ENCODE data around the gene SYNE1. TPM values are rescaled to one million over a fixed set of nuclear protein-coding genes. Genes with fewer than 3 reads are reported as not detected.
"Not testable (repeated sequence)": the region's sequence is repeated elsewhere in the genome, so short reads cannot be mapped to it uniquely, and the experiment has no call there.

Gene SYNE1
- total RNA-seq, 4 donors from 2014 or later: 120 to 163 (median 137) TPM

GRCh38 chr6:152423216-152424103, 213.7 kb downstream of the SYNE1 start:
- DNase-seq (ENCODE audit: low spot score in 2 of 2): no peak
- no peaks in the 10 kb centered on the region for H3K27me3 ChIP-seq
- no peak overlapping the region for H3K27ac ChIP-seq
- H3K4me3 ChIP-seq: no peak overlapping the region
- WGBS, 2 donors: 85 to 86% methylated on average over 3 of the region's 3 CpGs
- no peaks in the 10 kb centered on the region for H3K36me3 ChIP-seq
- no peaks in the 10 kb centered on the region for H3K4me1 ChIP-seq
- no peaks in the 10 kb centered on the region for H3K9me3 ChIP-seq
- TF ChIP-seq POLR2A (IDR thresholded peaks at IDR 0.05): no peak
- TF ChIP-seq, protein P1, sequence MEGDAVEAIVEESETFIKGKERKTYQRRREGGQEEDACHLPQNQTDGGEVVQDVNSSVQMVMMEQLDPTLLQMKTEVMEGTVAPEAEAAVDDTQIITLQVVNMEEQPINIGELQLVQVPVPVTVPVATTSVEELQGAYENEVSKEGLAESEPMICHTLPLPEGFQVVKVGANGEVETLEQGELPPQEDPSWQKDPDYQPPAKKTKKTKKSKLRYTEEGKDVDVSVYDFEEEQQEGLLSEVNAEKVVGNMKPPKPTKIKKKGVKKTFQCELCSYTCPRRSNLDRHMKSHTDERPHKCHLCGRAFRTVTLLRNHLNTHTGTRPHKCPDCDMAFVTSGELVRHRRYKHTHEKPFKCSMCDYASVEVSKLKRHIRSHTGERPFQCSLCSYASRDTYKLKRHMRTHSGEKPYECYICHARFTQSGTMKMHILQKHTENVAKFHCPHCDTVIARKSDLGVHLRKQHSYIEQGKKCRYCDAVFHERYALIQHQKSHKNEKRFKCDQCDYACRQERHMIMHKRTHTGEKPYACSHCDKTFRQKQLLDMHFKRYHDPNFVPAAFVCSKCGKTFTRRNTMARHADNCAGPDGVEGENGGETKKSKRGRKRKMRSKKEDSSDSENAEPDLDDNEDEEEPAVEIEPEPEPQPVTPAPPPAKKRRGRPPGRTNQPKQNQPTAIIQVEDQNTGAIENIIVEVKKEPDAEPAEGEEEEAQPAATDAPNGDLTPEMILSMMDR (IDR thresholded peaks at IDR 0.05): no peak
- TF ChIP-seq EP300 (IDR thresholded peaks at IDR 0.05): no peak

GRCh38 chr6:152421496-152421895, 215.7 kb downstream of the SYNE1 start:
- DNase-seq (ENCODE audit: low spot score in 2 of 2); H3K27ac ChIP-seq; H3K27me3 ChIP-seq; H3K4me3 ChIP-seq; H3K36me3 ChIP-seq; H3K9me3 ChIP-seq; H3K4me1 ChIP-seq: not testable (repeated sequence)
- 94 to 96% methylated on average over 2 of the region's 2 CpGs for WGBS, 2 donors

DNA sequence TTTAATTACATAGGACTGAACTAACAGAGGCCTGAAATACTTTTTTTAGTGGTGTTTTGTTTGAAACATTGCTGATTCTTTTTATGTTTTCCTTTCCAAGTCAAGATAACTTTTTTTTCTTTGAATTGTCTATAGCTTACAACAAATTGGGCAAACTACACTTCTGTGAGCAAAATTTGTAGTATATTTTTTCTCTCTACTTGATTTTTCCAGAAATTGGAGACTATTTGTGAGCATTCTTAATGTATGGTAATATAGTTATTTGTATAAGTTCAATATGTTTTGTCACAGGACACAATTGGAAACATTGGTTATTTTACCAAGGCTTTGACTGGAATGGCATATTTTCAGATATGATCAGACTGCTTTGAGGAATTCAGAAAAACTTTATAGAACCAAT, 216.5 kb downstream of the SYNE1 start:
- no peak overlapping the region for H3K4me3 ChIP-seq
- DNase-seq (ENCODE audit: low spot score in 2 of 2): no peak
- TF ChIP-seq POLR2A (IDR thresholded peaks at IDR 0.05) (no peak), EP300 (IDR thresholded peaks at IDR 0.05) (no peak)
- TF ChIP-seq, protein P1 (IDR thresholded peaks at IDR 0.05): no peak

GRCh38 chr6:152418551-152418950, 218.6 kb downstream of the SYNE1 start:
- no peaks in the 10 kb centered on the region for H3K9me3 ChIP-seq
- H3K27me3 ChIP-seq: no peaks in the 10 kb centered on the region
- no peak overlapping the region for H3K27ac ChIP-seq
- H3K36me3 ChIP-seq: no peaks in the 10 kb centered on the region
- no peak overlapping the region for H3K4me3 ChIP-seq
- no peak for DNase-seq (ENCODE audit: low spot score in 2 of 2)
- TF ChIP-seq POLR2A (IDR thresholded peaks at IDR 0.05) (no peak), EP300 (IDR thresholded peaks at IDR 0.05) (no peak)
- TF ChIP-seq, protein P1 (IDR thresholded peaks at IDR 0.05): no peak
- H3K4me1 ChIP-seq: no peaks in the 10 kb centered on the region

More for the DNA sequence above, 216.5 kb downstream of the SYNE1 start:
- no peaks in the 10 kb centered on the region for H3K9me3 ChIP-seq
- no peak overlapping the region for H3K27ac ChIP-seq
- H3K27me3 ChIP-seq: no peaks in the 10 kb centered on the region
- no peaks in the 10 kb centered on the region for H3K4me1 ChIP-seq
- no peaks in the 10 kb centered on the region for H3K36me3 ChIP-seq

- H3K4me3 ChIP-seq: no peak overlapping the region
- no peaks in the 10 kb centered on the region for H3K9me3 ChIP-seq
- WGBS, 2 donors: 91% methylated on average over 8 of the region's 8 CpGs
- TF ChIP-seq POLR2A (IDR thresholded peaks at IDR 0.05) (no peak), EP300 (IDR thresholded peaks at IDR 0.05) (no peak)
- TF ChIP-seq, protein P1 (IDR thresholded peaks at IDR 0.05): no peak
- H3K36me3 ChIP-seq: no peaks in the 10 kb centered on the region
- no peaks in the 10 kb centered on the region for H3K4me1 ChIP-seq
- no peak overlapping the region for H3K27ac ChIP-seq
- no peak for DNase-seq (ENCODE audit: low spot score in 2 of 2)
- H3K27me3 ChIP-seq: no peaks in the 10 kb centered on the region
Observed at GRCh38 chr6:152416652-152417051, 220.5 kb downstream of the SYNE1 start.
